GM12874 (cell line): ENCODE results near the gene KIF2B.

Experiments used
- CTCF ChIP-seq: IDR thresholded peaks from 2 replicates; pipeline ENCODE4 v1.5.1; 2011; ENCODE audit warnings: low read depth, mild to moderate bottlenecking, control low read depth, low read length, moderate library complexity; ENCODE audit not compliant: insufficient read depth

Gene KIF2B

DNA sequence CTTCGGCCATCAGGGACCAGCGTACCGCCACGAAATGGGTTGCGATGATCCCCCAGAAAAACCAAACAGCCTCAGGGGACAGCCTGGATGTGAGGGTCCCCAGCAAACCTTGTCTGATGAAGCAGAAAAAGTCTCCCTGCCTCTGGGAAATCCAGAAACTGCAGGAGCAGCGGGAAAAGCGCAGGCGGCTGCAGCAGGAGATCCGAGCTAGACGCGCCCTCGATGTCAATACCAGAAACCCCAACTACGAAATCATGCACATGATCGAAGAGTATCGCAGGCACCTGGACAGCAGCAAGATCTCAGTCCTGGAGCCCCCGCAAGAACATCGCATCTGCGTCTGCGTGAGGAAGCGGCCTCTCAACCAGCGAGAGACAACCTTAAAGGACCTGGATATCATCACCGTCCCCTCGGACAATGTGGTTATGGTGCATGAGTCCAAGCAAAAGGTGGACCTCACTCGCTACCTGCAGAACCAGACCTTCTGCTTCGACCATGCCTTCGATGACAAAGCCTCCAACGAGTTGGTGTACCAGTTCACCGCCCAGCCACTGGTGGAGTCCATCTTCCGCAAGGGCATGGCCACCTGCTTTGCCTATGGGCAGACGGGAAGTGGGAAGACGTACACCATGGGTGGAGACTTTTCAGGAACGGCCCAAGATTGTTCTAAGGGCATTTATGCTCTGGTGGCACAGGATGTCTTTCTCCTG is 769 bp downstream of the KIF2B start:
- no peak for TF ChIP-seq CTCF

DNA sequence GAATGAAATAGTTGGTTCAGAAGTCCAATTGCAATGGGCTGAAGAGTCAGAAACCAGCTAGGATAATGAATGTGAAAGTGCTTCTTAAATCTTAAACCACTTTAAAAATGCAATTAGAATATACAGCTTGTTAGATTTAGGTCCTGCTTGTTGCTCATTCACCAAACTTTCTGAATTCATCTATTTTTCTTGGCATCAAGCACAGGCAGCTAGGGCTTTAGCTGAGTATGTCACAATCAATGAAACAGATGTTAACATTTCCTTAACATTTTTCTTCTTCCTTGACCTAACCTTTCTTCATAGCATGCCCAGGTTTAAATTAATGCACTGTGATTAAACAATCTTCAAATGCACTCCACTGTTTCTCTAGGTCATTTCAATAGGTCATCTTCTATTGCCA is 14.4 kb downstream of the KIF2B start:
- no peak for TF ChIP-seq CTCF

DNA sequence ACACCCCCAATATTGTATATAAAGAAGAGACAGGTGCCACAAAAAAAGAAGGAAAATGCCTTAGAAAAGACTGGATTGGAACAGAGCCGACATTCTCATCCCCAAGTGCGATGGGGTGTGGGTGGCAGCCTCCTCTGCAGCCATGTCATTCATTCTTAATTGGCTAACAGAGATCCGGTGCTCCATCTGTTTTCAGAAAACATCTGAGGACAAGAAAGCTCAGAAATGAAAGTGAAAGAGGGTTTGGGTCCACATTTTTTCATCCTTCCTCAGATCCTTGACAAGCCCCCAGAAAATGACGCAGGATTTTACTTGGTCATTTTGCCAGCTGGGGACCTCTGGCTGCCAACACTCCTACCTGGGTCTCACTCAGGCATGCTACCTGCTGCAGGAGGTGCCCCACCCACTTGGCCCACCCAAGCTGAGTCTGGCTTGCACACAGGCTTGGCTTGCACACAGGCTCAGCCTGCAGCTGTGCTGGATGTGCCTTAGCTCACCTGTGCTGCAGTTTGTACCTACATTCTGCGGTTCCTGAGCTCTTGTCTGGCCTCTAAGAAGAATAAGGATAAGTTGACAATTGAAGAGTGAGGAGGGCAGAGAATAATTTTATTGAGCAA is 21.9 kb downstream of the KIF2B start:
- no peak for TF ChIP-seq CTCF
